Stimulated activated CD4-positive, alpha-beta T cell treated with anti-CD3 and anti-CD28 coated beads, Interleukin-4, amount 100 ng/mL, for 24 hours (primary cell): ENCODE results near the gene ERBIN.
"Not testable (repeated sequence)": the region's sequence is repeated elsewhere in the genome, so short reads cannot be mapped to it uniquely, and the experiment has no call there.

Experiments
- DNase-seq: peaks from one replicate; pipeline ENCODE4 v3.0.0-alpha.2; 2020

ERBIN gene

DNA sequence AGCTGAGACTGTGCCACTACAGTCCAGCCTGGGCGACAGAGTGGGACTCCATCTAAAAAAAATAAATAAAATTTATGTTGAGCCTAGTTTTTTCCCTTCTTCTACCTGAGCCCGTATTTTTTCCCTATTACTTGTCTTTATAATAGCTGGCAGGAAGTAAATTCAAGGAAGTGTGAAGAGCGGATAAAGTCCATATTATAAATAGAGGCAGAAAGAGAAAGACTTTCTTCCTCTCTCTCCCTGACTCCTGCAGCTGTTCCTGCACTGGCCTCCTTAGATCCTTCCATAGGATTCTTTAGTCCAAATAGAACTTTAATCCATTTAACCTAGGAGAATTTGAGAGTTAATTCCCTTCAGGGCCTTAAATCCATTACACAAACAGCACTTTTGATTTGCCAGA, 10.3 kb upstream of the ERBIN start:
- DNase-seq: no peak

DNA sequence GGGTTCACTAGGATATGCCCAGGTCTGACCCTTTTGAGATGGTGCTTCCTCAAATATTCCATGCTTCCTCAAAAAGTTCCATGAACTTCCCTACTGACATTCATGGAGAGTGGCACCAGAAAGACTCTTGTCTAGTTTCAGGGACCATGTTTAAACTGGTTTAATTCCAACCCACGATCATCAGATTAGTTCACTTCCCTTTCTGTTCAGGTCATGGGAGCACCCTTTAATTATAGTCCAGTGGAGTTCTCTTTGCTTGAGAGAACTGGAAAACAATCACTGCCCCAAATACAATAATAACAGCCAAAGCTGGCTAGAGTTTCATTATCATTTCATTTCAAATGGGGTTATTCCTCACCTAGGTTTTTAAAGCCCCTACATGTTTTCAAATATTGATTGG, 9.7 kb upstream of the ERBIN start:
- DNase-seq: no peak

GRCh38 chr5:65919773-65920172, 6.6 kb upstream of the ERBIN start:
- no peak for DNase-seq

DNA sequence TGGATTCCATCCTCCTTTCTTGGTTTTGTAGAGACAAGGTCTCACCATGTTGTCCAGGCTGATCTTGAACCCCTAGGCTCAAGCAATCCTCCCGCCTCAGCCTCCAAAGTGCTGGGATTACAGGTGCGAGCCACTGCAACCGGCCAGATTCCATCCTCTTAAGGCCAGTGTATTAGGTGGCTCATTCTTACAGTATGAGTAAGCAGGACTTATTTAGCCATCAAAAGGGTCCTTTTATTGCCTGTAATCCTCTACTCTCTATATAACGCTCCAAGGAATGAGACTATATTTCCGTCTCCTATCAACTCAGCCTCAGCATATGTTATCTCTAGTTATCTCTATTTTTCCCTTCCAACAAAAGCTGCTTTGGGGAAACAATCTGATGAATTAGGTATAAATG, 3.0 kb upstream of the ERBIN start:
- no peak for DNase-seq

GRCh38 chr5:65924366-65925043, 1.9 kb upstream of the ERBIN start:
- DNase-seq: peak; percentile 8

DNA sequence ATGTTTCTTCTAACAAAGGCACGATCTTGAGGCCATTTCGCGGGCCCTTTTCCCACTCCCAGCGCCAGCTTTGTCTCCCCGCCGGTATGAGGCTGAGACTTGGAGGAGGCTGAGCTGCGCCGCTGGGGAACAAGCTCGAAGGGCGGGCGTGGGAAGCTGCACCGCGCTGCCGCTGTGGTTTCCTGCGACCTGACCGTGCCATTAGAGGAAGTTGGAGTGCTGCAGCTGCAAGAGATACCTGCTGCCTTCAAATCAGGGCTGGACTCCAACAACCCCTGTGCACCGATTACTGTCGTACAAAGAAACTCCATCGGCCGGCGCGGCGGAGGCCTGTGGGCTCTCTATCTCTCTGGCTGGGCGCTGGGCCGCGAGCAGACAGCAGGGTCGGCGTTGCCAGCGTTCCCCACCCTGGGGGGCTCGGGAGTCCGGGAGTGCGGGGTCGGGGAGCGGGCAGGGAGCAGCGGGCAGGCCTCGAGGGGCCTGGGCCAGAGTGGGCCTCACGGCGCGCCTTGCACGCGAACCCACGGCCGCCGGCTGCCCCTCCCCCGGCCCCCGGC, 1.3 kb upstream of the ERBIN start:
- peak; percentile 74 for DNase-seq

DNA sequence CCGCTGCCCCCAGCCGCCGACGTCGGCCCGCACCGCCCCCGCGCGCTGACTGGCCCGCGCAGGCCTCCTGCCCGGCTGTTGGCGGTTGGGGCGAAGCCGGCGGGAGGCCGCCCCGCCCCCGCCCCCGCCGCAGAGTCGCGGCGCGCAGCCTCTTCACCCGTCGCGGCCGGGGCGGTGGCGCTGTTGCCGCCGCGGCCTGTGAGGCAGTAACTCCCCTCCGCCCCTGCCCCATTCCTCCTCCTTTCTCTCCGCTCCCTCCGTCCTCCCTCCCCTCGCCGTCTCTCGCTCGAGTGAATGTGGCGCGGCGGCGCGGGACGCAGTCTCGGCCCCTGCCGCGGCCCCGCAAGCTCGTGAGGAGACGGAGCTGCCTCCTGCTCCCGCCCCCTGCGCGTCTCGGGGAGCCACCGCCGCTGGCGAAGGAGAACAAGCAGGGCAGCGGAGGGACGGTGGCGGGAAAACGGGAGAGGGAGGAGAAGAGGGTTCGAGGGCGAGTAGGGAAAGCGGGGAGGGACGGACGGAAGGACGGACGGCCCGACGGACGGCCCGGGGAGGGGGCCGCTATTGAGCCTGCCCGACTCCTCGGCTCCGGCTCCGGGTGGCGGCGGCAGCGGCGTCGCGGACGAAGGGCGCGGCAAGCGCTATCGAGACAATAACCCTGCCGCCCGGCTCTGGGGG, 637 bp upstream of the ERBIN start:
- DNase-seq: peak; percentile 73

- DNase-seq: peak; percentile 10
Observed at GRCh38 chr5:65926893-65927292, 518 bp downstream of the ERBIN start.

- peak; percentile 34 for DNase-seq
Observed at GRCh38 chr5:65927503-65928321, 1.3 kb downstream of the ERBIN start.

DNA sequence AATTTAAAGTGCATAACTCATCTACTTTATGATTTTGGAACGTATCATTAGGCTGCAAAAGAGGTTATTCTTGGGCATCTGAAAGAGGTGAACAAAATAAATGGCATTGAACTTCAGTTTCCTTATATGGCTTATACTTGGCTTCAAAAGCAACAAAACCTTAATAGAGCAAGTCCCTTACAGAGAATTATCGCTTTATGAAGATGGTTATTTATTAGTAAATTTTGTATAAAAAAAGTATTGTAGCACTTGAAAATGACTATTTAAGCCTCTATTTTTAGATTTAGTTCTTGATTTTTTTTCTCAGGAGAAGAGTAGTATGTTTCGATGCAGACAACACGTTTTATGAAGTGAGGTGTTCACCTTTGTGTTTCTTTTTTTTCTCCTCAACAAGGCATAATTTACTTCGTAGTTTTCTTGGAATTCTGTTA, 2.0 kb downstream of the ERBIN start:
- no peak for DNase-seq

- no peak for DNase-seq
Observed at GRCh38 chr5:65928860-65929259, 2.5 kb downstream of the ERBIN start.

GRCh38 chr5:65932676-65933075, 6.3 kb downstream of the ERBIN start:
- no peak for DNase-seq

DNA sequence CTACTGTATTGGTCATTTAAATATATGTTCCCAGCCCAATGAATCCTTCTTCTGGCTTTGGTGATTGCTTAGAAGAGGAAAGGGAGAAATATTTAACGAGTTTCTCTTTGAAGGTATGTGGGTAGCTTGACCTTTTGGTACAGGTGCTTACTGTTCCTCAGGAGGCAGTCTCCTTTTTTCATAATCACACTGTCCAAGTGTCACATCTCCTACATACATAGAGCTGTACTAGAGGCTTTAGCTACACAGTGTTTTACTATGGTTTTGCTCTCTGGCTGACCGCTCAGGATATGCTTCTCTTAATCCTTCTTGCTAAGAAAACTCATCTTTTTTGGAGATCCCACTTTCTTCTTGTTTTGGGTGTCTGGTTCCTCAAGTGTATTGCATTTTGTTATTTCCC, 6.9 kb downstream of the ERBIN start:
- DNase-seq: no peak

DNA sequence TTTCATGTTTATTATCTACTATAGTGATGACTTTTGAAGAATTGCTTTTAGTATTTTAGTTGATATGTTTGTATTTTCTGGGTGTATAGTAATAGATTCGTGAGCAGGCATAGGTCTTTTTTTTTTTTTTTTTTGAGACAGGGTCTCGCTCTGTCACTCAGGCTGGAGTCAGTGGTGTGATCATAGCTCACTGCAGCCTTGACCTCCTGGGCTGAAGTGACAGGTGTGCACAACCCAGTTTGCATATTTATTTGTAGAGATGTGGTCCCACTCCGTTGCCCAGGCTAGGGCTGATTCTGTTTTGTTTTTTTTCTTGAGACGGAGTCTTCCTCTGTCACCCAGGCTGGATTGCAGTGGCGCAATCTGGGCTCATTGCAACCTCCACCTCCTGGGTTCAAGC, 11.9 kb downstream of the ERBIN start:
- DNase-seq: no peak

- DNase-seq: no peak
Observed at GRCh38 chr5:65943771-65944170, 17.4 kb downstream of the ERBIN start.

DNA sequence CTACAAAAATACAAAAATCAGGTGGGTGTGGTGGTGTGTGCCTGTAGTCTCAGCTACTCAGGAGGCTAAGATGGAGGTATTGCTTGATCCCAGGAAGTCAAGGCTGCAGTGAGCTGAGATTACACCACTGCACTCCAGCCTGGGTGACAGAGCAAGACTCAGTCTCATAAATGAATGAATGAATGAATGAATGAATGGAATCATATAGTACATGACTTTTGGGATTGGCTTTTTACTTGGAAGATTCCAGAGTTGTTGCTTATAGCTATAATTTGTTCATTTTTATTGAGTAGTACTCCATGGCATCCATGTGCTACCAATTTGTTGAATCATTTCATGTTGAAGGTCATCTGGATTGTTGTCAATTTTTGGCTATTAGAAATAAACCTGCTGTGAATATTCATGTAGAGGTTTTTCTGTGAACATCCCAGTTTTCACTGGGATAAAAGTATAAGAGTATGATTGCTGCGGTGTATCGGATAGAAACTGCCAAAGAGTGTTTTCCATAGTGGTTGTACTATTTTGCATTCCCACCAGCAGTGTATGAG, 19.9 kb downstream of the ERBIN start:
- no peak for DNase-seq

GRCh38 chr5:65948115-65948747, 21.9 kb downstream of the ERBIN start:
- no peak for DNase-seq

- DNase-seq: no peak
Observed at GRCh38 chr5:65951330-65951729, 25.0 kb downstream of the ERBIN start.

GRCh38 chr5:65952259-65952658, 25.9 kb downstream of the ERBIN start:
- no peak for DNase-seq

- no peak for DNase-seq
Observed at GRCh38 chr5:65954200-65954599, 27.8 kb downstream of the ERBIN start.

DNA sequence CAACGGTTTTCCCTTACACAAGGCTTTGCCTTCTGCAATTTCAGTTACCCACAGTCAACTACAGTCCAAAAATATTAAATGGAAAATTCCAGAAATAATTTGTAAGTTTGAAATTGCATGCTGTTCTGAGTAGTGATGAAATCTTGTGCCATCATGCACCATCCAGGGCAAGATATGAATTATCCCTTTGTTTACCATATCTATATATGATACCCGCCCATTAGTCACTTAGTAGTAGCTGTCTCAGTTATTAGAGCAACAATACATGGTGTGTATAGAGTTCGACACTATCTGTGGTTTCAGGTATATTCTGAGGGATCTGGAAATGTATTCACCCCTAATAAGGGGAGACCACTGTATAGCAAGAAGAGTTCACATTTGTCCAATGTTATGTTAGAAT, 29.4 kb downstream of the ERBIN start:
- no peak for DNase-seq

GRCh38 chr5:65957703-65958102, 31.3 kb downstream of the ERBIN start:
- DNase-seq: not testable (repeated sequence)

DNA sequence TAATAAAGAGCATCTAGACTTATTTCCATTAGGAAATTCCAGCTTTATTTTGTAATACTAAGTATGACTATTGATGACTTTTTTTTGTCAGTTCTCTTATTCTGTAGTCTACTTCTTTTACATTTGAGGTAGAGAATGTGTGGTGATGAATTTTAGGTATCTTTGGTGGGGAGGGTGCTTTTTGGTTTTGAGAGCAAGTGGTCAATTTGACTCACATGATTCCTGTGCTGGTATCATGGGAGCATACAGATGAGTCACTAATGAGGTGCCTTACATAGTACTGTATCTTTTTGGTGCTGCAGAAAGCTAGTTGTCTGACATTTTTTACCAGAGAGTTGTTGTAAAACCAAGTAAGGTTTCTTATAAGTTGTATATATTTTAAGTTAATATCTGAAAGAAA, 35.3 kb downstream of the ERBIN start:
- DNase-seq: peak; percentile 41
